DND-41 (cell line): ENCODE data around the gene SLBP.

Experiments
- ATAC-seq: fragments of 200-7000 bp; cut with Tn5 transposase; 3 replicates; pipeline ENCODE4 v1.9.1; 2021; ENCODE audit warnings: low read depth; ENCODE audit not compliant: insufficient read depth
- DNase-seq: peaks from one replicate; pipeline ENCODE4 v3.0.0-alpha.2; 2020
- H2AFZ ChIP-seq: 2 replicates; pipeline ENCODE4 v1.6.0; 2012; ENCODE audit warnings: low read depth, low read length
- H3K27ac ChIP-seq: 2 replicates; pipeline ENCODE4 v1.5.1; 2012; ENCODE audit warnings: low read length, inconsistent platforms
- H3K27me3 ChIP-seq: fragments of 200-600 bp; sonication (generic); 2 replicates; pipeline ENCODE4 v1.6.0; 2012; ENCODE audit warnings: low read length, mild to moderate bottlenecking, inconsistent platforms; ENCODE audit not compliant: insufficient read depth, poor library complexity
- H3K36me3 ChIP-seq: 2 replicates; pipeline ENCODE4 v1.5.1; 2012; ENCODE audit warnings: low read length, inconsistent platforms; ENCODE audit not compliant: insufficient read depth
- H3K4me1 ChIP-seq: 2 replicates; pipeline ENCODE4 v1.5.1; 2012; ENCODE audit warnings: mild to moderate bottlenecking, low read length; ENCODE audit not compliant: insufficient read depth
- H3K4me2 ChIP-seq: 2 replicates; pipeline ENCODE4 v1.6.0; 2012; ENCODE audit warnings: mild to moderate bottlenecking, moderate library complexity, low read length, inconsistent platforms; ENCODE audit not compliant: insufficient read depth
- H3K4me3 ChIP-seq, 2 experiments: fragments of 200-600 bp in 1 of 2; shearing (Covaris generic) in 1 of 2; 2 replicates each; pipeline ENCODE4 v1.5.1; 2012 to 2016; ENCODE audit warnings: inconsistent platforms in 2 of 2, low read length in 2 of 2, mild to moderate bottlenecking in 2 of 2, low read depth in 1 of 2, moderate library complexity in 1 of 2
- H3K79me2 ChIP-seq: 2 replicates; pipeline ENCODE4 v1.6.0; 2012; ENCODE audit warnings: low read length, inconsistent platforms; ENCODE audit not compliant: insufficient read depth
- H3K9ac ChIP-seq: 2 replicates; pipeline ENCODE4 v1.6.0; 2012; ENCODE audit warnings: low read depth, mild to moderate bottlenecking, inconsistent platforms, low read length, moderate library complexity
- H3K9me3 ChIP-seq: 2 replicates; pipeline ENCODE4 v1.5.1; 2012; ENCODE audit warnings: low read length, moderate library complexity, mild to moderate bottlenecking, inconsistent platforms; ENCODE audit not compliant: insufficient read depth, severe bottlenecking
- H4K20me1 ChIP-seq: 2 replicates; pipeline ENCODE4 v1.6.0; 2012; ENCODE audit warnings: low read length; ENCODE audit not compliant: insufficient read depth
- EZH2 ChIP-seq: IDR thresholded peaks from 3 replicates; pipeline ENCODE4 v1.6.1; 2012; ENCODE audit warnings: borderline replicate concordance, low read depth, mild to moderate bottlenecking, moderate library complexity, low read length, inconsistent platforms; ENCODE audit not compliant: severe bottlenecking
- TF ChIP-seq, protein P1 (sequence below): IDR thresholded peaks from 2 replicates; pipeline ENCODE4 v1.5.1; 2012; ENCODE audit warnings: borderline replicate concordance, low read length, moderate library complexity, mild to moderate bottlenecking; ENCODE audit not compliant: poor library complexity, severe bottlenecking; ENCODE audit errors: extremely low read depth

Gene SLBP

GRCh38 chr4:1759818-1760223, 47.7 kb upstream of the SLBP start:
- Histone ChIP-seq H3K4me1 (no peaks in the 10 kb centered on the region), H2AFZ (no peak overlapping the region), H4K20me1 (peaks cover 3% of the 10 kb centered on the region), H3K4me3 (no peak overlapping the region), H3K4me2 (no peak overlapping the region), H3K9ac (no peak overlapping the region), H3K79me2 (no peaks in the 10 kb centered on the region), H3K9me3 (no peaks in the 10 kb centered on the region), H3K27me3 (no peaks in the 10 kb centered on the region), H3K36me3 (no peaks in the 10 kb centered on the region), H3K27ac (no peak overlapping the region)
- DNase-seq (no peak), ATAC-seq (no peak; the same call in 2 of the 3 replicates)
- TF ChIP-seq, protein P1, sequence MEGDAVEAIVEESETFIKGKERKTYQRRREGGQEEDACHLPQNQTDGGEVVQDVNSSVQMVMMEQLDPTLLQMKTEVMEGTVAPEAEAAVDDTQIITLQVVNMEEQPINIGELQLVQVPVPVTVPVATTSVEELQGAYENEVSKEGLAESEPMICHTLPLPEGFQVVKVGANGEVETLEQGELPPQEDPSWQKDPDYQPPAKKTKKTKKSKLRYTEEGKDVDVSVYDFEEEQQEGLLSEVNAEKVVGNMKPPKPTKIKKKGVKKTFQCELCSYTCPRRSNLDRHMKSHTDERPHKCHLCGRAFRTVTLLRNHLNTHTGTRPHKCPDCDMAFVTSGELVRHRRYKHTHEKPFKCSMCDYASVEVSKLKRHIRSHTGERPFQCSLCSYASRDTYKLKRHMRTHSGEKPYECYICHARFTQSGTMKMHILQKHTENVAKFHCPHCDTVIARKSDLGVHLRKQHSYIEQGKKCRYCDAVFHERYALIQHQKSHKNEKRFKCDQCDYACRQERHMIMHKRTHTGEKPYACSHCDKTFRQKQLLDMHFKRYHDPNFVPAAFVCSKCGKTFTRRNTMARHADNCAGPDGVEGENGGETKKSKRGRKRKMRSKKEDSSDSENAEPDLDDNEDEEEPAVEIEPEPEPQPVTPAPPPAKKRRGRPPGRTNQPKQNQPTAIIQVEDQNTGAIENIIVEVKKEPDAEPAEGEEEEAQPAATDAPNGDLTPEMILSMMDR = no peak
- TF ChIP-seq EZH2 = no peak

GRCh38 chr4:1759170-1759817, 47.2 kb upstream of the SLBP start:
- ATAC-seq = no peak
- Histone ChIP-seq H3K79me2 (no peaks in the 10 kb centered on the region), H2AFZ (no peak overlapping the region), H3K27ac (no peak overlapping the region), H3K36me3 (no peaks in the 10 kb centered on the region), H3K4me2 (no peak overlapping the region), H3K9me3 (no peaks in the 10 kb centered on the region), H3K4me3 (no peak overlapping the region), H3K4me1 (no peaks in the 10 kb centered on the region), H3K9ac (no peak overlapping the region), H4K20me1 (peaks cover 7% of the 10 kb centered on the region), H3K27me3 (no peaks in the 10 kb centered on the region)
- TF ChIP-seq EZH2 = no peak
- TF ChIP-seq, protein P1 = no peak
- DNase-seq = no peak

DNA sequence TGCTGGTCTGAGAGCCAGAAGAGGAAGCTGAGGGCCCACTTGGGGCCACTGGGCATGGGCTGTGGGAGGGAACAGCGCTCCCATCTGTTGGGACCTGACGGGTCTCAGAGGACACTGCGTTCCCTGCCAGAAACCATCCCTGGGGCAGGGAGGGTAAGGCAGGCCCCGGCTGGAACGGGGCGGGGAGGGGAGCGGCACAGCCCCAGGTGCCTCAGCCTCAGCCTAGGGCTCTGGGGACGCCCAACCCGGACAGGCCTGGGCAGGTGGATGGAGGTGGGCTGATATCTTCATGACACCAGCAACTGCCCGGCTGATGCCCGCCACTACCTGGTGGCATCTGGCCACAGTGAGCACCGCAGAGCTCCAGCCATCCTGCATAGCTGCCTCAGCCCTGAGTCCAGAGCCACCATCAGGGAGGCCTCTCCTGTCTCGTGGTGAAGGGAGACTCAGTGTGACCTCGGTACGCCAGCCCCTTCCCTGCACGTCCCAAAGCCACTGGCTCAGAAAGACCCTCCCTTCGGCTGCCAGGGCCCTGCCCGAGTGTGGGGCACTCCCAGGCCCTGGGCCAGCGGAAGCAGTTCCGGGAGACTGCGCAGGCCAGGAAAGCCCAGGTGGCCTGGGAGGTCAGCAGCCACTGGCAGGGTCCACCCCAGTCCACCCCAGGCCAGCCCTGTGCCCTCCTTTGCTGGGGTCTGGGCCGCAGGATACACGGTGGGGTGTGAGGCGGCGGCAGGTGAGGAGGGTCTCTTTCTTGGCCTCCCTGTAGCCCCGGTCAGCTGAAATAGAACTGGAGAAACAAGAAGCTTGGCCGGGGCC, 46.4 kb upstream of the SLBP start:
- TF ChIP-seq, protein P1 = no peak
- TF ChIP-seq EZH2 = no peak
- H3K27ac ChIP-seq = no peak overlapping the region

More for the DNA sequence above, 46.4 kb upstream of the SLBP start:
- Histone ChIP-seq H3K36me3 (no peaks in the 10 kb centered on the region), H3K4me3 (no peak overlapping the region), H3K4me1 (no peaks in the 10 kb centered on the region), H4K20me1 (peaks cover 8% of the 10 kb centered on the region), H2AFZ (no peak overlapping the region), H3K79me2 (no peaks in the 10 kb centered on the region), H3K27me3 (no peaks in the 10 kb centered on the region), H3K4me2 (no peak overlapping the region), H3K9me3 (no peaks in the 10 kb centered on the region), H3K9ac (no peak overlapping the region)
- ATAC-seq = no peak
- DNase-seq = no peak
